Psoas muscle (tissue), 8 donors: ENCODE data around the gene KRT6B. TPM values are rescaled to one million over a fixed set of nuclear protein-coding genes. Genes with fewer than 3 reads are reported as not detected.

Experiments
- ATAC-seq, 4 donors: fragments of 200-7000 bp; cut with Tn5 transposase; one replicate each; pipeline ENCODE4 v1.9.1; 2020; ENCODE audit warnings: moderate library complexity in 3 of 4, mild to moderate bottlenecking in 2 of 4
- DNase-seq, 2 donors: peaks; one replicate each; pipeline ENCODE4 v3.0.0-alpha.2; 2020
- H3K27ac ChIP-seq: fragments of 200-600 bp; one replicate; pipeline ENCODE4 v1.8.0; 2022
- H3K27me3 ChIP-seq, 3 donors: fragments of 200-600 bp in 1 of 3; one replicate each; pipeline versions ENCODE4 v1.6.1 to v1.8.0; 2013 to 2022; ENCODE audit warnings: low read length in 2 of 3, mild to moderate bottlenecking in 2 of 3, moderate library complexity in 1 of 3; ENCODE audit not compliant: insufficient read depth in 3 of 3
- H3K36me3 ChIP-seq, 2 donors: fragments of 200-600 bp in 1 of 2; one replicate each; pipeline versions ENCODE4 v1.6.1 to v1.8.0; 2013 to 2022; ENCODE audit warnings: low read depth in 1 of 2, mild to moderate bottlenecking in 1 of 2, moderate library complexity in 1 of 2; ENCODE audit not compliant: insufficient read depth in 1 of 2
- H3K4me1 ChIP-seq: fragments of 200-600 bp; one replicate; pipeline ENCODE4 v1.8.0; 2022
- H3K4me3 ChIP-seq: fragments of 200-600 bp; one replicate; pipeline ENCODE4 v1.8.0; 2022; ENCODE audit warnings: mild to moderate bottlenecking
- H3K9me3 ChIP-seq: fragments of 200-600 bp; one replicate; pipeline ENCODE4 v1.8.0; 2022
- WGBS, 3 donors: extraction: QIAGEN DNeasy Blood & Tissue Kit; methylation state at CpG; one replicate each; pipeline versions ENCODE4 v1.1.6 to v1.1.7; 2013; 5-methylcytosine and 5-hydroxymethylcytosine counted together
- intact Hi-C, 2 donors: fragments of 100-400 bp; cut with DNase I; formaldehyde crosslinking; loops; one replicate each; pipeline versions ENCODE4 v1.11.0 to v1.14.2; 2022
- polyA plus RNA-seq, 3 donors: library from polyadenylated mRNA; stranded (reverse); fragments of 200-250 nt; gene quantifications; one replicate each; pipeline ENCODE4 v1.2.3, GENCODE V29; 2013
- total RNA-seq, 4 donors: library from RNA; stranded (reverse); fragmentation: NEBNext Ultra II Directional in 2 of 4; extraction: Animal tissue kit (Norgen Biotek cat#: 25700) in 2 of 4; gene quantifications; one replicate each; pipeline versions ENCODE4 v1.2.1 to v1.2.4, GENCODE V29; 2021 to 2023
- TF ChIP-seq, protein P1 (sequence below): fragments of 200-600 bp; IDR thresholded peaks from one replicate; pipeline ENCODE4 v1.8.0; 2022; ENCODE audit warnings: antibody characterized with exemption
- donor health status: healthy with polysubstance abuse.
- donor health status: DM: no; HTN: no; CAD: no; lungs with moderate emphysema.
- donor health status: Bipolar disorder and iron deficiency.
- donor health status: healthy.
- donor health status: DM: yes; HTN: yes; CAD: no.
- donor health status: DM: no; HTN: no; CAD: no.
- donor health status: DM: no; HTN: no; CAD: no.
- donor health status: DM: yes; HTN: yes; CAD: no.

Gene KRT6B
- total and polyA plus RNA-seq, 7 donors = 0.04 to 0.32 (median 0.15) TPM; not detected in 3

DNA sequence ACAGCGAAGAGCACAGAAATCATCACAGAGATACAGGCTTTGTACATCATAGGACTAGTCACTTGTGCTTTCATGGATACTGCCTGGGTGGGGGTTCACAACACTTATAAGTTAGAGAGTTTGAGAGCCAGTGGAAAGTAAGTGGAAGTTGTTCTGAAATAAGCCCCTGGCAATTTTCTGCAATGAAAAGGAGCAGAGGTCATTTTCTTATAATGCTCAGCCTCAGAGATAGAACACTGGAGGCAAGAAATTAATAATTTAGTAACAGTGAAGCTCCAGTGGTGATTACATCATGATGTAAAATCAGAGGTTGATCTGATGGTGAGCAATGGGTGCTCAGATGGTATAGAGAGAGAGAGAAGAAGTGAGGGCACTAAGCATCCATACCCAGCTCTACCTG lies 35.3 kb upstream of the KRT6B start:
- DNase-seq = no peak
- intact Hi-C loops = no loop called here
- Histone ChIP-seq H3K4me1 (no peaks in the 10 kb centered on the region), H3K36me3 (no peaks in the 10 kb centered on the region), H3K27ac (no peak overlapping the region), H3K4me3 (no peak overlapping the region), H3K9me3 (no peaks in the 10 kb centered on the region), H3K27me3 (peaks cover 0 to 16% (median 2%) of the 10 kb centered on the region in 3 donors)
- 3 to 58% (median 45%) methylated on average over 1 of the region's 1 CpG for WGBS, 3 donors
- no peak for ATAC-seq
- TF ChIP-seq, protein P1, sequence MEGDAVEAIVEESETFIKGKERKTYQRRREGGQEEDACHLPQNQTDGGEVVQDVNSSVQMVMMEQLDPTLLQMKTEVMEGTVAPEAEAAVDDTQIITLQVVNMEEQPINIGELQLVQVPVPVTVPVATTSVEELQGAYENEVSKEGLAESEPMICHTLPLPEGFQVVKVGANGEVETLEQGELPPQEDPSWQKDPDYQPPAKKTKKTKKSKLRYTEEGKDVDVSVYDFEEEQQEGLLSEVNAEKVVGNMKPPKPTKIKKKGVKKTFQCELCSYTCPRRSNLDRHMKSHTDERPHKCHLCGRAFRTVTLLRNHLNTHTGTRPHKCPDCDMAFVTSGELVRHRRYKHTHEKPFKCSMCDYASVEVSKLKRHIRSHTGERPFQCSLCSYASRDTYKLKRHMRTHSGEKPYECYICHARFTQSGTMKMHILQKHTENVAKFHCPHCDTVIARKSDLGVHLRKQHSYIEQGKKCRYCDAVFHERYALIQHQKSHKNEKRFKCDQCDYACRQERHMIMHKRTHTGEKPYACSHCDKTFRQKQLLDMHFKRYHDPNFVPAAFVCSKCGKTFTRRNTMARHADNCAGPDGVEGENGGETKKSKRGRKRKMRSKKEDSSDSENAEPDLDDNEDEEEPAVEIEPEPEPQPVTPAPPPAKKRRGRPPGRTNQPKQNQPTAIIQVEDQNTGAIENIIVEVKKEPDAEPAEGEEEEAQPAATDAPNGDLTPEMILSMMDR = no peak

- no peaks in the 10 kb centered on the region for H3K4me1 ChIP-seq
Observed at GRCh38 chr12:52486166-52487105, 34.5 kb upstream of the KRT6B start.

DNA sequence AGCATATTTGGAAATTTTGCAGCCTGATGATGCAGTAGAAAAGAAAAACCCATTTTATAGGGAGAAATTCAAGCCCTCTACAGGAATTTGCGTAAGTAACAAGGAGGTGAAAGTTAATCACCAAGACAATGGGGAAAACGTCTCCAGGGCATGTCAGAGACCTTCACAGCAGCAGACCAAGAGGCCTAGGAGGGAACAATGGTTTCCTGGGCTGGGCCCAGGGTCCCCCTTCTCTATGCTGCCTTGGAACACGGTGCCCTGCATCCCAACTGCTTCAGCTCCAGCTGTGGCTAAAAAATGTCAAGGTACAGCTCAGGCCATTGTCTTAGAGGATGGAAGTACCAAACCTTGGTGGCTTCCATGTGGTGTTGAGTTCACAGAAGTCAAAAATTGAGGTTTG lies 28.1 kb upstream of the KRT6B start:
- intact Hi-C loops = no loop called here
- no peak for DNase-seq
- H3K27me3 ChIP-seq = peaks cover 0 to 12% (median 3%) of the 10 kb centered on the region in 3 donors
- peaks cover 3% of the 10 kb centered on the region for H3K9me3 ChIP-seq
- no peak overlapping the region for H3K4me3 ChIP-seq
- WGBS, 3 donors = 57 to 58% (median 58%) methylated on average over 3 of the region's 3 CpGs
- ATAC-seq = no peak
- H3K4me1 ChIP-seq = no peaks in the 10 kb centered on the region
- TF ChIP-seq, protein P1 = no peak
- H3K27ac ChIP-seq = no peak overlapping the region
- no peaks in the 10 kb centered on the region for H3K36me3 ChIP-seq

More at GRCh38 chr12:52486166-52487105, 34.5 kb upstream of the KRT6B start:
- Histone ChIP-seq H3K27ac (no peak overlapping the region), H3K27me3 (peaks cover 0 to 17% (median 1%) of the 10 kb centered on the region in 3 donors), H3K4me3 (no peak overlapping the region), H3K9me3 (no peaks in the 10 kb centered on the region), H3K36me3 (no peaks in the 10 kb centered on the region)
- intact Hi-C loops = no loop called here
- TF ChIP-seq, protein P1 = no peak
- ATAC-seq = no peak
- no peak for DNase-seq
- WGBS, 3 donors = 78 to 86% (median 83%) methylated on average over 5 of the region's 5 CpGs

DNA sequence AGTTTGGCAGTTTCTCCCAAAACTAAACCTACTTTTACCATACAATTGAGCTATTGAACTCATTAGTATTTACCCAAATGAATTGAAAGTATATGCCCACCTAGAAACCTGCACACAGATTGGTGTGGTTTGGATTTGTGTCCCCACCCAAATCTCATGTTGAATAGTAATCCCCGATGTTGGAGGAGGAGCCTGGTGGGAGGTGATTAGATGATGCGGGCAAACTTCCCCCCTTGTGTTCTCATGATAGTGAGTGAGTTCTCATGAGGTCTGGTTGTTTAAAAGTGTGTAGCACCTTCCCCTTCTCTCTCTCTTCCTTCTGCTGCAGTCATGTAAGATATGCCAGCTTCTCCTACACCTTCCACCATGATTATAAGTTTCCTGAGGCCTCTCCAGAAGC lies 25.7 kb upstream of the KRT6B start:
- intact Hi-C loops = no loop called here
- no peak overlapping the region for H3K4me3 ChIP-seq
- TF ChIP-seq, protein P1 = no peak
- ATAC-seq (no peak), DNase-seq (no peak)
- no peaks in the 10 kb centered on the region for H3K4me1 ChIP-seq
- H3K27ac ChIP-seq = no peak overlapping the region
- peaks cover 3% of the 10 kb centered on the region for H3K9me3 ChIP-seq
- no peaks in the 10 kb centered on the region for H3K36me3 ChIP-seq
- WGBS, 3 donors = 44 to 64% (median 63%) methylated on average over 2 of the region's 2 CpGs
- peaks cover 0 to 5% (median 3%) of the 10 kb centered on the region in 3 donors for H3K27me3 ChIP-seq
